HFF-Myc (cell line): ENCODE measurements around the gene STING1.

Source experiments
- DNase-seq: peaks from one replicate; pipeline ENCODE4 v3.0.0-alpha.2; 2011; ENCODE audit warnings: low read depth; ENCODE audit errors: extremely low read depth
- H3K4me3 ChIP-seq: replicated peaks from 2 replicates; pipeline ENCODE4 v1.5.1; 2011; ENCODE audit warnings: low read depth, mild to moderate bottlenecking, control low read depth, low read length
- CTCF ChIP-seq: IDR thresholded peaks from 2 replicates; pipeline ENCODE4 v1.5.1; 2012; ENCODE audit warnings: mild to moderate bottlenecking, low read depth, low read length, control low read depth; ENCODE audit errors: missing control alignments

Gene STING1

GRCh38 chr5:139468421-139468931 lies 14.1 kb downstream of the STING1 start:
- H3K4me3 ChIP-seq = no peak overlapping the region
- no peak for DNase-seq
- TF ChIP-seq CTCF = peak; percentile 15

GRCh38 chr5:139462586-139463276 lies 19.8 kb downstream of the STING1 start, which contains the start of gene ECSCR:
Gene ECSCR, minus strand, starts transcription at chr5:139462743. Its CDS starts 73 bp downstream, at chr5:139462670.
- TF ChIP-seq CTCF = no peak
- no peak within 1 kb of the TSS for H3K4me3 ChIP-seq
- DNase-seq = no peak

- no peak for TF ChIP-seq CTCF
- no peak for DNase-seq
- no peak overlapping the region for H3K4me3 ChIP-seq
These were observed 20.9 kb downstream of the STING1 start for GRCh38 chr5:139461698-139462097.

GRCh38 chr5:139461176-139461575 lies 21.4 kb downstream of the STING1 start:
- DNase-seq = no peak
- H3K4me3 ChIP-seq = no peak overlapping the region
- no peak for TF ChIP-seq CTCF

GRCh38 chr5:139460455-139460854 lies 22.1 kb downstream of the STING1 start:
- no peak for TF ChIP-seq CTCF
- no peak for DNase-seq
- no peak overlapping the region for H3K4me3 ChIP-seq

GRCh38 chr5:139459451-139459934 lies 23.1 kb downstream of the STING1 start:
- TF ChIP-seq CTCF = no peak
- H3K4me3 ChIP-seq = no peak overlapping the region
- no peak for DNase-seq
